Cardiac muscle cell (in vitro differentiated cells and primary cell): ENCODE data around the gene GRID1. TPM values are rescaled to one million over a fixed set of nuclear protein-coding genes. Genes with fewer than 3 reads are reported as not detected.

Source experiments
- DNase-seq, 2 donors: peaks; one replicate each; pipeline versions ENCODE4 v3.0.0 to v3.0.0-alpha.2; 2010 to 2017; ENCODE audit warnings: low read depth in 1 of 2, low spot score in 1 of 2
- H3K27ac ChIP-seq: fragments of 200-600 bp; sonication (generic); 2 replicates; pipeline ENCODE4 v1.5.1; 2016
- H3K27me3 ChIP-seq: fragments of 200-600 bp; sonication (generic); 2 replicates; pipeline ENCODE4 v1.6.0; 2016; ENCODE audit warnings: control low read depth
- H3K36me3 ChIP-seq: fragments of 200-600 bp; sonication (generic); 2 replicates; pipeline ENCODE4 v1.5.1; 2016; ENCODE audit warnings: control low read depth
- H3K4me1 ChIP-seq: fragments of 200-600 bp; sonication (generic); 2 replicates; pipeline ENCODE4 v1.8.1; 2017; ENCODE audit warnings: low read depth, mild to moderate bottlenecking, mixed run types
- H3K4me3 ChIP-seq: fragments of 200-600 bp; sonication (generic); 2 replicates; pipeline ENCODE4 v1.5.1; 2016; ENCODE audit warnings: mild to moderate bottlenecking
- H3K9me3 ChIP-seq: fragments of 200-600 bp; sonication (generic); 2 replicates; pipeline ENCODE4 v1.5.1; 2017; ENCODE audit warnings: low read depth, mild to moderate bottlenecking, control low read depth
- CTCF ChIP-seq: IDR thresholded peaks from 2 replicates; pipeline ENCODE4 v1.5.1; 2012; ENCODE audit warnings: low read depth, mild to moderate bottlenecking, low read length
- polyA plus RNA-seq: library from polyadenylated mRNA; unstranded; fragments of >200 nt; fragmentation: Nextera tagmentation; extraction: Ambion mirVana; gene quantifications from 2 replicates; pipeline ENCODE4 v1.2.1, GENCODE V29; 2016
- total RNA-seq: library from RNA; depleted of rRNA; stranded (reverse); fragments of >200 nt; gene quantifications from 2 replicates; pipeline ENCODE4 v1.2.3, GENCODE V29; 2016

Gene GRID1
- total and polyA plus RNA-seq, 2 experiments from 2014 or later, result 1.5 to 1.6 TPM

GRCh38 chr10:86411281-86411841 is 44.8 kb upstream of the GRID1 start:
- H3K9me3 ChIP-seq, result no peaks in the 10 kb centered on the region
- DNase-seq, result peak; percentile 45 to 82
- no peaks in the 10 kb centered on the region for H3K27me3 ChIP-seq
- H3K4me3 ChIP-seq, result no peak overlapping the region
- H3K36me3 ChIP-seq, result no peaks in the 10 kb centered on the region
- H3K27ac ChIP-seq, result peak overlapping the region; percentile 56
- peaks cover 6% of the 10 kb centered on the region for H3K4me1 ChIP-seq
- TF ChIP-seq CTCF, result no peak

- Histone ChIP-seq H3K4me3 (no peak overlapping the region), H3K27me3 (no peaks in the 10 kb centered on the region), H3K9me3 (no peaks in the 10 kb centered on the region), H3K36me3 (no peaks in the 10 kb centered on the region), H3K4me1 (peaks cover 6% of the 10 kb centered on the region), H3K27ac (no peak overlapping the region)
- no peak for TF ChIP-seq CTCF
- peak in 1 of 2 donors; percentile 27 for DNase-seq
Observed at GRCh38 chr10:86410542-86411124, 44.0 kb upstream of the GRID1 start.

GRCh38 chr10:86409183-86409582 is 42.6 kb upstream of the GRID1 start:
- no peak for DNase-seq
- Histone ChIP-seq H3K27ac (no peak overlapping the region), H3K27me3 (no peaks in the 10 kb centered on the region), H3K9me3 (no peaks in the 10 kb centered on the region), H3K4me1 (peaks cover 6% of the 10 kb centered on the region), H3K36me3 (no peaks in the 10 kb centered on the region), H3K4me3 (no peak overlapping the region)
- TF ChIP-seq CTCF, result no peak

- H3K27me3 ChIP-seq, result peaks cover 33% of the 10 kb centered on the region
- H3K36me3 ChIP-seq, result no peaks in the 10 kb centered on the region
- H3K4me1 ChIP-seq, result no peaks in the 10 kb centered on the region
- no peaks in the 10 kb centered on the region for H3K9me3 ChIP-seq
- no peak overlapping the region for H3K4me3 ChIP-seq
- DNase-seq, result no peak
- H3K27ac ChIP-seq, result no peak overlapping the region
- no peak for TF ChIP-seq CTCF
Observed at GRCh38 chr10:86403183-86403797, 36.7 kb upstream of the GRID1 start.

GRCh38 chr10:86402283-86402941 is 35.8 kb upstream of the GRID1 start:
- DNase-seq, result peak in 1 of 2 donors; percentile 16
- Histone ChIP-seq H3K27ac (no peak overlapping the region), H3K4me3 (no peak overlapping the region), H3K4me1 (no peaks in the 10 kb centered on the region), H3K36me3 (no peaks in the 10 kb centered on the region), H3K9me3 (no peaks in the 10 kb centered on the region), H3K27me3 (peaks cover 37% of the 10 kb centered on the region)
- TF ChIP-seq CTCF, result no peak
